T-helper 2 cell treated with Interferon-gamma antibody and Interleukin-4, amounts not matched to agents 5 μg/mL and 100 μg/mL, for 36 hours (primary cell): ENCODE measurements around the gene PITX2.
"Not testable (repeated sequence)": the region's sequence is repeated elsewhere in the genome, so short reads cannot be mapped to it uniquely, and the experiment has no call there.

Experiments used
- DNase-seq: peaks from one replicate; pipeline ENCODE4 v3.0.0; 2021; ENCODE audit warnings: low spot score
- H3K27ac Mint-ChIP-seq: one replicate; pipeline ENCODE4 v1.8.0; 2021; ENCODE audit warnings: mild to moderate bottlenecking, mixed read lengths
- H3K27me3 Mint-ChIP-seq: one replicate; pipeline ENCODE4 v1.8.0; 2021; ENCODE audit warnings: low read depth, mixed read lengths
- H3K36me3 Mint-ChIP-seq: one replicate; pipeline ENCODE4 v1.8.0; 2021; ENCODE audit warnings: low read depth, mixed read lengths
- H3K4me1 Mint-ChIP-seq: one replicate; pipeline ENCODE4 v1.8.0; 2021; ENCODE audit warnings: low read depth, mixed read lengths
- H3K4me3 Mint-ChIP-seq: one replicate; pipeline ENCODE4 v1.8.0; 2022; ENCODE audit warnings: mild to moderate bottlenecking, moderate library complexity, mixed read lengths
- H3K9me3 Mint-ChIP-seq: one replicate; pipeline ENCODE4 v1.8.0; 2021; ENCODE audit warnings: mixed read lengths

The PITX2 gene

GRCh38 chr4:110587666-110588285 lies 35.1 kb downstream of the PITX2 start:
- H3K4me3 Mint-ChIP-seq, result no peak overlapping the region
- no peak overlapping the region for H3K27ac Mint-ChIP-seq
- no peaks in the 10 kb centered on the region for H3K9me3 Mint-ChIP-seq
- H3K4me1 Mint-ChIP-seq, result no peaks in the 10 kb centered on the region
- no peak for DNase-seq
- no peaks in the 10 kb centered on the region for H3K36me3 Mint-ChIP-seq
- H3K27me3 Mint-ChIP-seq, result peaks cover 2% of the 10 kb centered on the region

GRCh38 chr4:110586131-110586850 lies 36.6 kb downstream of the PITX2 start:
- H3K36me3 Mint-ChIP-seq, result no peaks in the 10 kb centered on the region
- DNase-seq, result no peak
- H3K4me1 Mint-ChIP-seq, result no peaks in the 10 kb centered on the region
- no peak overlapping the region for H3K27ac Mint-ChIP-seq
- H3K4me3 Mint-ChIP-seq, result no peak overlapping the region
- peaks cover 2% of the 10 kb centered on the region for H3K27me3 Mint-ChIP-seq
- H3K9me3 Mint-ChIP-seq, result no peaks in the 10 kb centered on the region

- H3K4me3 Mint-ChIP-seq, H3K36me3 Mint-ChIP-seq, DNase-seq, H3K27ac Mint-ChIP-seq, H3K9me3 Mint-ChIP-seq, H3K27me3 Mint-ChIP-seq, H3K4me1 Mint-ChIP-seq: not testable (repeated sequence)
Measured at GRCh38 chr4:110576696-110577095, 46.2 kb downstream of the PITX2 start.
